Neural cell (in vitro differentiated cells): ENCODE data around the gene CDH4. TPM values are rescaled to one million over a fixed set of nuclear protein-coding genes. Genes with fewer than 3 reads are reported as not detected.

Experiments
- H2AFZ ChIP-seq: fragments of 200-600, 300-800 bp; sonication (generic), shearing (Covaris generic); 2 replicates; pipeline ENCODE4 v1.6.0; 2014; ENCODE audit warnings: low read depth, mild to moderate bottlenecking, antibody characterized with exemption, low read length, moderate library complexity
- H3F3A ChIP-seq: fragments of 200-600 bp; shearing (Covaris generic); 2 replicates; pipeline ENCODE4 v1.6.1; 2016; ENCODE audit warnings: mild to moderate bottlenecking, moderate library complexity, mixed read lengths, antibody characterized with exemption, low read length; ENCODE audit not compliant: insufficient read depth, poor library complexity, severe bottlenecking
- H3K27ac ChIP-seq: fragments of 200-600, 300-800 bp; sonication (generic), shearing (Covaris generic); 2 replicates; pipeline ENCODE4 v1.5.1; 2014; ENCODE audit warnings: mild to moderate bottlenecking, low read length, moderate library complexity
- H3K27me3 ChIP-seq: fragments of 300-800, 200-600 bp; sonication (generic), shearing (Covaris generic); 2 replicates; pipeline ENCODE4 v1.6.0; 2014; ENCODE audit warnings: mild to moderate bottlenecking, low read depth, low read length, moderate library complexity; ENCODE audit not compliant: insufficient read depth
- H3K36me3 ChIP-seq: fragments of 300-800, 200-600 bp; sonication (generic), shearing (Covaris generic); 2 replicates; pipeline ENCODE4 v1.5.1; 2014; ENCODE audit warnings: mild to moderate bottlenecking, antibody characterized with exemption, low read length, moderate library complexity; ENCODE audit not compliant: insufficient read depth
- H3K4me2 ChIP-seq: fragments of 300-800, 200-600 bp; sonication (generic), shearing (Covaris generic); 2 replicates; pipeline ENCODE4 v1.6.0; 2014; ENCODE audit warnings: mild to moderate bottlenecking, low read length
- H3K4me3 ChIP-seq: fragments of 300-800, 200-600 bp; sonication (generic), shearing (Covaris generic); 2 replicates; pipeline ENCODE4 v1.5.1; 2014; ENCODE audit warnings: mild to moderate bottlenecking, low read length, moderate library complexity
- H3K79me2 ChIP-seq: fragments of 200-600 bp; shearing (Covaris generic); replicated peaks from 2 replicates; pipeline ENCODE4 v1.6.0; 2014; ENCODE audit warnings: mild to moderate bottlenecking, low read length, moderate library complexity; ENCODE audit not compliant: insufficient read depth
- H3K9ac ChIP-seq: fragments of 300-800, 200-600 bp; sonication (generic), shearing (Covaris generic); 2 replicates; pipeline ENCODE4 v1.6.1; 2016; ENCODE audit warnings: mild to moderate bottlenecking, low read length, mixed read lengths
- H3K9me2 ChIP-seq: fragments of 200-600 bp; shearing (Covaris generic); 2 replicates; pipeline ENCODE4 v1.6.1; 2016; ENCODE audit warnings: mild to moderate bottlenecking, low read length, mixed read lengths; ENCODE audit not compliant: insufficient read depth
- H3K9me3 ChIP-seq: fragments of 200-600, 300-800 bp; sonication (generic), shearing (Covaris generic); 2 replicates; pipeline ENCODE4 v1.6.1; 2016; ENCODE audit warnings: mild to moderate bottlenecking, mixed run types, low read length, moderate library complexity, mixed read lengths
- H4K20me1 ChIP-seq: fragments of 200-600 bp; shearing (Covaris generic); 2 replicates; pipeline ENCODE4 v1.6.1; 2016; ENCODE audit warnings: mild to moderate bottlenecking, mixed run types; ENCODE audit not compliant: insufficient read depth
- EP300 ChIP-seq: fragments of 450-650 bp; conservative IDR thresholded peaks from 2 replicates; pipeline ENCODE4 v1.6.1; 2014; ENCODE audit warnings: antibody characterized with exemption, mild to moderate bottlenecking, moderate library complexity; ENCODE audit not compliant: poor library complexity, severe bottlenecking
- EZH2 ChIP-seq: fragments of 200-600, 300-800 bp; shearing (Covaris generic), sonication (generic); IDR thresholded peaks from 2 replicates; pipeline ENCODE4 v1.6.1; 2014; ENCODE audit warnings: antibody characterized with exemption, low read length, borderline replicate concordance, mild to moderate bottlenecking; ENCODE audit not compliant: insufficient read depth, poor library complexity, severe bottlenecking
- MXI1 ChIP-seq: fragments of 450-650 bp; conservative IDR thresholded peaks from 2 replicates; pipeline ENCODE4 v1.6.1; 2014; ENCODE audit warnings: antibody characterized with exemption, mild to moderate bottlenecking; ENCODE audit not compliant: poor library complexity, severe bottlenecking
- POLR2AphosphoS5 ChIP-seq: IDR thresholded peaks from 2 replicates; pipeline ENCODE4 v1.6.1; 2012
- RAD21 ChIP-seq: fragments of 450-650 bp; conservative IDR thresholded peaks from 2 replicates; pipeline ENCODE4 v1.6.1; 2014; ENCODE audit warnings: antibody characterized with exemption, mild to moderate bottlenecking, moderate library complexity
- SMC3 ChIP-seq: fragments of 450-650 bp; conservative IDR thresholded peaks from 2 replicates; pipeline ENCODE4 v1.6.1; 2014; ENCODE audit warnings: antibody characterized with exemption, mild to moderate bottlenecking, moderate library complexity; ENCODE audit not compliant: poor library complexity
- TAF1 ChIP-seq: IDR thresholded peaks from 2 replicates; pipeline ENCODE4 v1.6.1; 2012; ENCODE audit warnings: low read depth
- polyA plus RNA-seq: library from polyadenylated mRNA; depleted of rRNA; stranded (reverse); fragments of >200 nt; gene quantifications from 2 replicates; pipeline ENCODE4 v1.2.3, GENCODE V29; 2014
- TF ChIP-seq, protein P1 (sequence below): IDR thresholded peaks from 2 replicates; pipeline ENCODE4 v1.6.1; 2012; ENCODE audit warnings: borderline replicate concordance
- TF ChIP-seq, protein P2 (sequence below): fragments of 450-650 bp; IDR thresholded peaks from 2 replicates; pipeline ENCODE4 v1.5.1; 2014; ENCODE audit warnings: antibody characterized with exemption, mild to moderate bottlenecking, moderate library complexity; ENCODE audit not compliant: poor library complexity, severe bottlenecking

Gene CDH4
- polyA plus RNA-seq, 1 donor from 2014 or later: 24.6 TPM

DNA sequence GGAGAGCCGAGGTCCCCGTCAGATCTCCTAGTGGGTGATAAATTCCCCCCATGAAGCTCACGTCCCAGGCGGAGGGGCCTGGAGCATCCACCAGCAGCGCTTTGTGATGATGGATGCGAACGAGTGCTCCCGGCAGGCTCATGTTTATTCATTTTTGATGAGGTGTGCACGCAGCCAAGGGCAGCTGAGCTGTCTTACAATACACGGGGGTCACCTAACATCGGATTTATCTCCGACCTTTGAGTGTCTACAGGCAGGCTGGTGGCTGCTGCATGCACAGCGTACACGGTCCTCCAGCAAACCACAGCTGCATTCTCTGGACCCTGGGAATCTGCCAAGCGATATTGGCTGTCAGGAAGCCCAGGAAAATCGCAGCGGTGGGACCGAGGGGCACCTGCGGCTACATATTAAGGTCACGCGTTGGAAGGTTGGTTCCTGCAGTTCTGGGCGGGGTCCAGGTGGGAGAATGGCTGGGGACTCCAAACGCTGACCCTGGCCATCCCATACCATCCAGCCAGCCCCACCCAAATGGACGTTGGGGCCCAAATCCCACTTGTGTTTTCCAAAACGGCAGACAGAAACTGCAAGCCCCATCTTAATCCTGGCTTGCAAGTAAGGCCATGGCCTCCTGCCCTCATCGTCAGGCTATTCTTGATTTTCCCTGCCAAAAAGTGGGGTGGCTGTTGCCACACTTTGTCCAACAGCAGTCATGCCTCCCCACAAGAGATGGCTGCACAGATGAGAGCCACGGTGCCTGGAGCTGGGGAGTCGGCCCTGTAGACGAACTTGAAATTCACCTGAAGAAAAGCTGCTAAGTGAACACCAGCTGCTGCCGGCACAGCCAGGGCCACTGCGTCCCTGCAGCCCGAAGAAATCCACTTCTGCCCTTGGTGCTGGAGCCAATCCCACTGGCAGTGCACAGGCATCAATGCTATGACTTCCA lies 413.7 kb downstream of the CDH4 start:
- H3K36me3 ChIP-seq: no peaks in the 10 kb centered on the region
- no peak overlapping the region for H2AFZ ChIP-seq
- H3K4me2 ChIP-seq: no peak overlapping the region
- H3K9ac ChIP-seq: no peak overlapping the region
- no peak overlapping the region for H3K27ac ChIP-seq
- H3K9me3 ChIP-seq: no peaks in the 10 kb centered on the region
- no peak overlapping the region for H3K4me3 ChIP-seq
- no peaks in the 10 kb centered on the region for H3K9me2 ChIP-seq
- no peaks in the 10 kb centered on the region for H4K20me1 ChIP-seq
- TF ChIP-seq MXI1: no peak
- TF ChIP-seq EZH2: no peak
- TF ChIP-seq, protein P1, sequence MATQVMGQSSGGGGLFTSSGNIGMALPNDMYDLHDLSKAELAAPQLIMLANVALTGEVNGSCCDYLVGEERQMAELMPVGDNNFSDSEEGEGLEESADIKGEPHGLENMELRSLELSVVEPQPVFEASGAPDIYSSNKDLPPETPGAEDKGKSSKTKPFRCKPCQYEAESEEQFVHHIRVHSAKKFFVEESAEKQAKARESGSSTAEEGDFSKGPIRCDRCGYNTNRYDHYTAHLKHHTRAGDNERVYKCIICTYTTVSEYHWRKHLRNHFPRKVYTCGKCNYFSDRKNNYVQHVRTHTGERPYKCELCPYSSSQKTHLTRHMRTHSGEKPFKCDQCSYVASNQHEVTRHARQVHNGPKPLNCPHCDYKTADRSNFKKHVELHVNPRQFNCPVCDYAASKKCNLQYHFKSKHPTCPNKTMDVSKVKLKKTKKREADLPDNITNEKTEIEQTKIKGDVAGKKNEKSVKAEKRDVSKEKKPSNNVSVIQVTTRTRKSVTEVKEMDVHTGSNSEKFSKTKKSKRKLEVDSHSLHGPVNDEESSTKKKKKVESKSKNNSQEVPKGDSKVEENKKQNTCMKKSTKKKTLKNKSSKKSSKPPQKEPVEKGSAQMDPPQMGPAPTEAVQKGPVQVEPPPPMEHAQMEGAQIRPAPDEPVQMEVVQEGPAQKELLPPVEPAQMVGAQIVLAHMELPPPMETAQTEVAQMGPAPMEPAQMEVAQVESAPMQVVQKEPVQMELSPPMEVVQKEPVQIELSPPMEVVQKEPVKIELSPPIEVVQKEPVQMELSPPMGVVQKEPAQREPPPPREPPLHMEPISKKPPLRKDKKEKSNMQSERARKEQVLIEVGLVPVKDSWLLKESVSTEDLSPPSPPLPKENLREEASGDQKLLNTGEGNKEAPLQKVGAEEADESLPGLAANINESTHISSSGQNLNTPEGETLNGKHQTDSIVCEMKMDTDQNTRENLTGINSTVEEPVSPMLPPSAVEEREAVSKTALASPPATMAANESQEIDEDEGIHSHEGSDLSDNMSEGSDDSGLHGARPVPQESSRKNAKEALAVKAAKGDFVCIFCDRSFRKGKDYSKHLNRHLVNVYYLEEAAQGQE: no peak
- TF ChIP-seq SMC3: no peak
- no peak for TF ChIP-seq RAD21
- TF ChIP-seq EP300: no peak
- TF ChIP-seq POLR2AphosphoS5: no peak
- no peak for TF ChIP-seq TAF1
- TF ChIP-seq, protein P2, sequence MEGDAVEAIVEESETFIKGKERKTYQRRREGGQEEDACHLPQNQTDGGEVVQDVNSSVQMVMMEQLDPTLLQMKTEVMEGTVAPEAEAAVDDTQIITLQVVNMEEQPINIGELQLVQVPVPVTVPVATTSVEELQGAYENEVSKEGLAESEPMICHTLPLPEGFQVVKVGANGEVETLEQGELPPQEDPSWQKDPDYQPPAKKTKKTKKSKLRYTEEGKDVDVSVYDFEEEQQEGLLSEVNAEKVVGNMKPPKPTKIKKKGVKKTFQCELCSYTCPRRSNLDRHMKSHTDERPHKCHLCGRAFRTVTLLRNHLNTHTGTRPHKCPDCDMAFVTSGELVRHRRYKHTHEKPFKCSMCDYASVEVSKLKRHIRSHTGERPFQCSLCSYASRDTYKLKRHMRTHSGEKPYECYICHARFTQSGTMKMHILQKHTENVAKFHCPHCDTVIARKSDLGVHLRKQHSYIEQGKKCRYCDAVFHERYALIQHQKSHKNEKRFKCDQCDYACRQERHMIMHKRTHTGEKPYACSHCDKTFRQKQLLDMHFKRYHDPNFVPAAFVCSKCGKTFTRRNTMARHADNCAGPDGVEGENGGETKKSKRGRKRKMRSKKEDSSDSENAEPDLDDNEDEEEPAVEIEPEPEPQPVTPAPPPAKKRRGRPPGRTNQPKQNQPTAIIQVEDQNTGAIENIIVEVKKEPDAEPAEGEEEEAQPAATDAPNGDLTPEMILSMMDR: no peak
- H3F3A ChIP-seq: no peaks in the 10 kb centered on the region
- H3K27me3 ChIP-seq: no peaks in the 10 kb centered on the region
- H3K79me2 ChIP-seq: no peaks in the 10 kb centered on the region

DNA sequence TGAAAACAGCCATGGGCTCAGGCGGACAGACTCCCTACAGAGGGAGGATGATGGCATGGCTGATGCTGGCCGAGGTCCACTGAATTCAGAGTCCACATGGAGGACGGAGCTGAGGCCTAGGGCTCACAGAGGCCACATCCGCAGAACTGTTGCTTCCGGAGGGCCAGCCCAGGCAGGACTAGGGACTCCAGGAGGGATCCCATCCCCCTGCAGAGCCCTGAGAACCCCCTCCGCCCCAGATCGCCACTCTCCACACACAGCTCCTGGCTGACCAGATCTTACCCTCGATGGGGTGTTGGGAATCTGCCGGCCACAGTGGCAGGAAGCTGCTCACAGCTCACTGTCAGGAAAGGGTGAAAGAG lies 414.4 kb downstream of the CDH4 start:
- no peak for TF ChIP-seq RAD21
- no peak for TF ChIP-seq EZH2
- TF ChIP-seq POLR2AphosphoS5: no peak
- no peak for TF ChIP-seq SMC3
- TF ChIP-seq, protein P1: no peak
- TF ChIP-seq, protein P2: no peak
- no peak for TF ChIP-seq MXI1
- TF ChIP-seq TAF1: no peak
- Histone ChIP-seq H3K36me3 (no peaks in the 10 kb centered on the region), H3F3A (no peaks in the 10 kb centered on the region), H3K4me3 (no peak overlapping the region), H3K27me3 (no peaks in the 10 kb centered on the region), H3K9ac (no peak overlapping the region), H4K20me1 (no peaks in the 10 kb centered on the region), H2AFZ (no peak overlapping the region), H3K27ac (no peak overlapping the region), H3K9me3 (no peaks in the 10 kb centered on the region), H3K4me2 (no peak overlapping the region), H3K79me2 (no peaks in the 10 kb centered on the region), H3K9me2 (no peaks in the 10 kb centered on the region)
